WTC11 (cell line): Measurements from ENCODE around the gene STAB1.

Experiments used
- CBFB ChIP-seq: sonication (generic); formaldehyde crosslinking; IDR thresholded peaks from 2 replicates; pipeline ENCODE4 v1.8.1; 2022; ENCODE audit warnings: mild to moderate bottlenecking, low read depth, missing genetic modification reagents
- GABPB1 ChIP-seq: sonication (generic); formaldehyde crosslinking; IDR thresholded peaks from 2 replicates; pipeline ENCODE4 v1.8.1; 2023; ENCODE audit warnings: mild to moderate bottlenecking, missing genetic modification reagents
- HMGXB4 ChIP-seq: sonication (generic); formaldehyde crosslinking; IDR thresholded peaks from 2 replicates; pipeline ENCODE4 v1.8.1; 2023; ENCODE audit warnings: mild to moderate bottlenecking, moderate library complexity, missing genetic modification reagents
- IRF2 ChIP-seq: sonication (generic); formaldehyde crosslinking; IDR thresholded peaks from 2 replicates; pipeline ENCODE4 v1.8.0; 2022; ENCODE audit warnings: low read depth, missing genetic modification reagents, borderline replicate concordance
- SP1 ChIP-seq: sonication (generic); formaldehyde crosslinking; conservative IDR thresholded peaks from 2 replicates; pipeline ENCODE4 v1.8.1; 2022; ENCODE audit warnings: missing genetic modification reagents
- TEAD4 ChIP-seq: sonication (generic); formaldehyde crosslinking; IDR thresholded peaks from 2 replicates; pipeline ENCODE4 v1.8.0; 2022; ENCODE audit warnings: mild to moderate bottlenecking, missing genetic modification reagents
- ZNF263 ChIP-seq: sonication (generic); formaldehyde crosslinking; IDR thresholded peaks from 2 replicates; pipeline ENCODE4 v1.8.1; 2022; ENCODE audit warnings: low read depth, mild to moderate bottlenecking, moderate library complexity, missing genetic modification reagents
- TF ChIP-seq, protein P1 (sequence below): fragments of 200-600 bp; IDR thresholded peaks from 2 replicates; pipeline ENCODE4 v1.8.0; 2022; ENCODE audit warnings: antibody characterized with exemption
- TF ChIP-seq, protein P2 (sequence below): fragments of 250-450 bp; sonication (Bioruptor Pico); IDR thresholded peaks from 2 replicates; pipeline ENCODE4 v2.1.2; 2022; ENCODE audit warnings: mild to moderate bottlenecking, moderate library complexity
- TF ChIP-seq, protein P3 (sequence below): sonication (generic); formaldehyde crosslinking; IDR thresholded peaks from 2 replicates; pipeline ENCODE4 v1.8.1; 2023; ENCODE audit warnings: mild to moderate bottlenecking, missing genetic modification reagents, moderate library complexity
- TF ChIP-seq, protein P4 (sequence below): sonication (generic); formaldehyde crosslinking; IDR thresholded peaks from 2 replicates; pipeline ENCODE4 v1.8.0; 2022; ENCODE audit warnings: mild to moderate bottlenecking, missing genetic modification reagents

DNA sequence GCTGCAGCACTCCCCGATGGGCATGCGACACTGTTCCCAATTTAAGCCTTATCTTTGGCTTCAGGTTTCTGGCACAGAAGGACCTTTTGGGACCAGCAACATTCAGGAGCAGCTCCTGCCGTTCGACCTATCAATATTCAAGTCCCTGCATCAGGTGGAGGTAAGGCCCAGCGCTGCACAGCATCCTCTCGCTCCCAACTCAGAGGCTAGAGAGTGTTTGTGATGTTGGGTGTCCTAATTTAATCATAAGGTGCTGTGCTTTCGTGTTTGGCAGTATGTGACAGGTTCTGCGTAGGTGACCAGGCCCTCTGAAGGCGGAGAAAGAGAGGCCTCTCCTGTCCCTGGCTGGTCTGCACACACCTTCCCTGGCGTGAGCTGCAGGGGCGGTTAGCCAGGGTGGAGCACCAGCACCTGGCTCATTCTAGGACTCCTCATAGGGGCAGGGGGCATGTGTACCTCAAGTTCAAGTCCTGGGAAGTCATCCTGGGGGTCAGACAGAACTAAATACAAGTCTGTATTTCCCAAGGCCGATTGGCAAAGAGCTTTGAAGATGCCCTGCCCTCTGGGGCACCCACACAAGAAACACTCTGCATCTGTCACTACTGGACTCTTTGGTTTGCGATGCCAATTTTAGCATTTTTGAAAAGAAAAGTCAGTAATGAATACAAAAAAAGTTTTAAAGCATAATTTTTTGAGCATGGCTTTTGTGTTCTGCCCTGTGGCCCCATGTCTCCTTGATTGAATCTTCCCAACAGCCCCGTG lies 22.7 kb upstream of the STAB1 start:
- no peak for TF ChIP-seq CBFB
- TF ChIP-seq, protein P1, sequence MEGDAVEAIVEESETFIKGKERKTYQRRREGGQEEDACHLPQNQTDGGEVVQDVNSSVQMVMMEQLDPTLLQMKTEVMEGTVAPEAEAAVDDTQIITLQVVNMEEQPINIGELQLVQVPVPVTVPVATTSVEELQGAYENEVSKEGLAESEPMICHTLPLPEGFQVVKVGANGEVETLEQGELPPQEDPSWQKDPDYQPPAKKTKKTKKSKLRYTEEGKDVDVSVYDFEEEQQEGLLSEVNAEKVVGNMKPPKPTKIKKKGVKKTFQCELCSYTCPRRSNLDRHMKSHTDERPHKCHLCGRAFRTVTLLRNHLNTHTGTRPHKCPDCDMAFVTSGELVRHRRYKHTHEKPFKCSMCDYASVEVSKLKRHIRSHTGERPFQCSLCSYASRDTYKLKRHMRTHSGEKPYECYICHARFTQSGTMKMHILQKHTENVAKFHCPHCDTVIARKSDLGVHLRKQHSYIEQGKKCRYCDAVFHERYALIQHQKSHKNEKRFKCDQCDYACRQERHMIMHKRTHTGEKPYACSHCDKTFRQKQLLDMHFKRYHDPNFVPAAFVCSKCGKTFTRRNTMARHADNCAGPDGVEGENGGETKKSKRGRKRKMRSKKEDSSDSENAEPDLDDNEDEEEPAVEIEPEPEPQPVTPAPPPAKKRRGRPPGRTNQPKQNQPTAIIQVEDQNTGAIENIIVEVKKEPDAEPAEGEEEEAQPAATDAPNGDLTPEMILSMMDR: no peak; the same call in 1 of the 2 replicates
- TF ChIP-seq, protein P2, sequence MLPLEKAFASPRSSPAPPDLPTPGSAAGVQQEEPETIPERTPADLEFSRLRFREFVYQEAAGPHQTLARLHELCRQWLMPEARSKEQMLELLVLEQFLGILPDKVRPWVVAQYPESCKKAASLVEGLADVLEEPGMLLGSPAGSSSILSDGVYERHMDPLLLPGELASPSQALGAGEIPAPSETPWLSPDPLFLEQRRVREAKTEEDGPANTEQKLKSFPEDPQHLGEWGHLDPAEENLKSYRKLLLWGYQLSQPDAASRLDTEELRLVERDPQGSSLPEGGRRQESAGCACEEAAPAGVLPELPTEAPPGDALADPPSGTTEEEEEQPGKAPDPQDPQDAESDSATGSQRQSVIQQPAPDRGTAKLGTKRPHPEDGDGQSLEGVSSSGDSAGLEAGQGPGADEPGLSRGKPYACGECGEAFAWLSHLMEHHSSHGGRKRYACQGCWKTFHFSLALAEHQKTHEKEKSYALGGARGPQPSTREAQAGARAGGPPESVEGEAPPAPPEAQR (CRISPR knock-in tag): no peak
- no peak for TF ChIP-seq GABPB1 (CRISPR knock-in tag)
- TF ChIP-seq, protein P3, sequence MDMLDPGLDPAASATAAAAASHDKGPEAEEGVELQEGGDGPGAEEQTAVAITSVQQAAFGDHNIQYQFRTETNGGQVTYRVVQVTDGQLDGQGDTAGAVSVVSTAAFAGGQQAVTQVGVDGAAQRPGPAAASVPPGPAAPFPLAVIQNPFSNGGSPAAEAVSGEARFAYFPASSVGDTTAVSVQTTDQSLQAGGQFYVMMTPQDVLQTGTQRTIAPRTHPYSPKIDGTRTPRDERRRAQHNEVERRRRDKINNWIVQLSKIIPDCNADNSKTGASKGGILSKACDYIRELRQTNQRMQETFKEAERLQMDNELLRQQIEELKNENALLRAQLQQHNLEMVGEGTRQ (CRISPR knock-in tag): no peak
- no peak for TF ChIP-seq TEAD4 (CRISPR knock-in tag)
- TF ChIP-seq, protein P4, sequence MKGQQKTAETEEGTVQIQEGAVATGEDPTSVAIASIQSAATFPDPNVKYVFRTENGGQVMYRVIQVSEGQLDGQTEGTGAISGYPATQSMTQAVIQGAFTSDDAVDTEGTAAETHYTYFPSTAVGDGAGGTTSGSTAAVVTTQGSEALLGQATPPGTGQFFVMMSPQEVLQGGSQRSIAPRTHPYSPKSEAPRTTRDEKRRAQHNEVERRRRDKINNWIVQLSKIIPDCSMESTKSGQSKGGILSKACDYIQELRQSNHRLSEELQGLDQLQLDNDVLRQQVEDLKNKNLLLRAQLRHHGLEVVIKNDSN: no peak
- TF ChIP-seq SP1 (CRISPR knock-in tag): no peak
- TF ChIP-seq IRF2 (CRISPR knock-in tag): no peak
- no peak for TF ChIP-seq HMGXB4 (CRISPR knock-in tag)
- TF ChIP-seq ZNF263: no peak
